Cardiac fibroblast (primary cell): ENCODE results near the gene STX7.

ENCODE experiments used
- DNase-seq, 2 donors: peaks; one replicate each; pipeline versions ENCODE4 v3.0.0 to v3.0.0-alpha.2; 2010; ENCODE audit warnings: low read depth in 2 of 2
- H3K4me3 ChIP-seq, 2 donors: replicated peaks in 1 of 2; 1 replicate in 1 of 2; 2 replicates in 1 of 2; pipeline ENCODE4 v1.5.1; 2011; ENCODE audit warnings: low read depth in 2 of 2, low read length in 2 of 2, mild to moderate bottlenecking in 2 of 2, moderate library complexity in 1 of 2
- CTCF ChIP-seq: IDR thresholded peaks from one replicate; pipeline ENCODE4 v1.5.1; 2011; ENCODE audit warnings: low read depth, mild to moderate bottlenecking, low read length, inconsistent platforms

Gene STX7

GRCh38 chr6:132446855-132447241 lies 66.1 kb downstream of the STX7 start:
- DNase-seq, result no peak
- no peak overlapping the region for H3K4me3 ChIP-seq
- TF ChIP-seq CTCF, result no peak

GRCh38 chr6:132446141-132446854 lies 66.6 kb downstream of the STX7 start:
- no peak for TF ChIP-seq CTCF
- DNase-seq, result no peak
- H3K4me3 ChIP-seq, result no peak overlapping the region

- TF ChIP-seq CTCF, result no peak
- peak; percentile 72 to 95 for DNase-seq
These were observed 67.5 kb downstream of the STX7 start for GRCh38 chr6:132445201-132445951.

GRCh38 chr6:132443206-132443605 lies 69.7 kb downstream of the STX7 start:
- no peak for TF ChIP-seq CTCF
- H3K4me3 ChIP-seq, result no peak overlapping the region
- peak; percentile 36 to 44 for DNase-seq

More at GRCh38 chr6:132445201-132445951, 67.5 kb downstream of the STX7 start:
- H3K4me3 ChIP-seq, result no peak overlapping the region

GRCh38 chr6:132430110-132430509 lies 82.8 kb downstream of the STX7 start:
- TF ChIP-seq CTCF, result no peak
- no peak overlapping the region for H3K4me3 ChIP-seq
- no peak for DNase-seq

- TF ChIP-seq CTCF, result no peak
- H3K4me3 ChIP-seq, result no peak overlapping the region
- no peak for DNase-seq
These were observed 87.7 kb downstream of the STX7 start for GRCh38 chr6:132425176-132425575.
